Right kidney (tissue), 1 donor: Measurements from ENCODE around the gene NCAM1.

Experiments
- DNase-seq: peaks from one replicate; pipeline ENCODE4 v3.0.0-alpha.2; 2016

The NCAM1 gene

DNA sequence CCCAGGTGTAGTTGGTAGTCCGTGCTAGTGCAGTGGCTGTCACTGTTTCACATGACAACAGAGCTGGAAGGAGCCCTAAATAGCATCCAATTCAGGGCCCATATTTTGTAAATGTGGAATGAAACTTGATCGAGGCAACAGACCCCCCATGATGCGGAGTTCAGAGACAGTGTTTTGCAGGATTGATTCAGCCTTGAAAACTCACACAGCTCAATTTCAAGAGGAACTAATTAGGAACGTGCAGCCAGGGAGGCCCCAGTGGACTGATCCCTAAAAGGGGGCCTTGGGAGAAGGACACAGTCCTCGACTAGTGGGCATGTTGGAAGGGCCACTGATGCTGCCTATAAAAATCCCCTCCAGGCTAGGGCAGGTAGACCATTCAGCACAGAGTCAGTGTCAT lies 292.2 kb downstream of the NCAM1 start:
- no peak for DNase-seq

DNA sequence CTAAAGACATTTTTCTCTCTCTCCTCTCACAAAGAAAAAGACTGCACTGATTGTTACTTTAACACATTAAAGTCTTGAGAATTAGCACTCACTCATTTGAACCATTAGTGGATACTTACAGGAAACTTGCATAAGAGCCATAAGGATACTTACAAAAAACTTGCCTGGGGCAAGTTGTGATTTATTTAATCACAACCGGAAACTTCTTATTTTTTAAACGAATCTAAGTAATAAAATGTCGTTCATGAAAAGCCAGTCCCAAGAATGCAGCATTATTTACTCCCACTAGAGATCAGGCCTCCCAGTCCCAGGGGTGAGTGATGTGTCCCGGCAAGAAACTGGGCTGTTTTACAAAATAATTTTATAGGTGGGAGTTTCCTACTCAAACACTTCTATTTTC lies 293.9 kb downstream of the NCAM1 start:
- peak; percentile 22 for DNase-seq

GRCh38 chr11:113255741-113256140 lies 294.5 kb downstream of the NCAM1 start:
- no peak for DNase-seq

DNA sequence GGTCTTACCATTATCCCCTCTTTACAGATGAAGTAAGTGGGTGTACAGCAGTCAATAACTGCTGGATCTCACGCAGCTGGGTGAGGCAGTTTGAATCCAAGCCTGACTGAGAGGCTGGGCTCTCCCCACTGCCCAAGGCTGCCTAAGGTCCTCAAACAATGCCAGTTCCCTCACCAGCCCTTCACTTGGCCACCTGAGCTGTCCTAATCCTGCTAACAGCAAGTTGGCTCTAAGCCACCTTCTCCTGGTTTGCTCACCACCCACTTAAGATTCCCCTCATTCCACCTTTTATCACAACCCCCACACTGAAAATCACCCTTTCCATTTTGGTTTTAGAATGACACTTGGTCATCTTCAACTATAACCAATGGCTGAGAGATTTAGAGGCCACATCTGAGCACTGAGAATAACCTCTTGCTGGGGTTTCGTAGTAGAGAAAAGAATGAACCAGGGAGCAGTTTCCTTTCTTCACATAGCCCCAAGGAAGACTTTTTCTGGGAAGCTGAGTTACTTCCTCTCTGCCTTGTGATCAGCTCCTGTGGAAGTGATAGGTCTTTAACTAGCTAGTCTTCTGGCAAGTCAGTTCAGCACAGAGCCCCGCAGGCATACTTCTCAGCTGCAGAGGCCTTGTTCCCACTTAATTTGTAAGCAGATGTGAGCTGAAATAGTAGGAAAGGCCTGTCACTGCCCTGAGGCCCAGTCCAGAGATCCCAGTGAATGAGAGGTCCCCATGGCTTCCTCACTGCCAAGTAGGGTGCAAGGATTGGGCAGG lies 295.4 kb downstream of the NCAM1 start:
- DNase-seq, result no peak

DNA sequence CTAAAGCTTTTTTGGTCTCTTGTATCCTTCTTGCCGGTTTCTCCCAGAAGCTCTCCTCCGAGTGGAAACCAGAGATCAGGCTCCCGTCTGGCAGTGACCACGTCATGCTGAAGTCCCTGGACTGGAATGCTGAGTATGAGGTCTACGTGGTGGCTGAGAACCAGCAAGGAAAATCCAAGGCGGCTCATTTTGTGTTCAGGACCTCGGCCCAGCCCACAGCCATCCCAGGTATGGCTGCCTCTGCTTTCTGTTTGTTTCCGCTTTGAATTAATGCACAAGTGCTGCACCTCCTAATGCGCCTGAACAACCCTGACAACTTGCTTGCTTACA lies 298.8 kb downstream of the NCAM1 start:
- no peak for DNase-seq

DNA sequence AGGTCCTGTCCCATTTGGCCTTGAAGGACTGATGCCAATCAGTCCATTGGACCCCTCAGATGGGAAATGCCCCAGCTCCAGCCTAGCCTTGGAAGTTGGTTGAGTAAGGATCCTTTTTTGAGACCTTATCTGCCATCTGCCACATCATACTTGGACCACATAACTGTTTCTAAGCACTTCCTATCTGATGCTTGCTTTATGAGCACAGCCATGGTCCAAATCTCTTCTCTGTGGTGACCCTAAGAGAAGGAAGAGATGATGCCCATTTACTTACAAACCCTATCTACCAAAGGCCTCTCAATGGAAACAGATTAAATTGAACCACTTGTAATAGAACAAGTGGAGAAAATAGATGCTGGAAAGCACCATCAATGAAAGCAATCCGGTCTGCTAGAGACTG lies 299.3 kb downstream of the NCAM1 start:
- DNase-seq, result no peak

DNA sequence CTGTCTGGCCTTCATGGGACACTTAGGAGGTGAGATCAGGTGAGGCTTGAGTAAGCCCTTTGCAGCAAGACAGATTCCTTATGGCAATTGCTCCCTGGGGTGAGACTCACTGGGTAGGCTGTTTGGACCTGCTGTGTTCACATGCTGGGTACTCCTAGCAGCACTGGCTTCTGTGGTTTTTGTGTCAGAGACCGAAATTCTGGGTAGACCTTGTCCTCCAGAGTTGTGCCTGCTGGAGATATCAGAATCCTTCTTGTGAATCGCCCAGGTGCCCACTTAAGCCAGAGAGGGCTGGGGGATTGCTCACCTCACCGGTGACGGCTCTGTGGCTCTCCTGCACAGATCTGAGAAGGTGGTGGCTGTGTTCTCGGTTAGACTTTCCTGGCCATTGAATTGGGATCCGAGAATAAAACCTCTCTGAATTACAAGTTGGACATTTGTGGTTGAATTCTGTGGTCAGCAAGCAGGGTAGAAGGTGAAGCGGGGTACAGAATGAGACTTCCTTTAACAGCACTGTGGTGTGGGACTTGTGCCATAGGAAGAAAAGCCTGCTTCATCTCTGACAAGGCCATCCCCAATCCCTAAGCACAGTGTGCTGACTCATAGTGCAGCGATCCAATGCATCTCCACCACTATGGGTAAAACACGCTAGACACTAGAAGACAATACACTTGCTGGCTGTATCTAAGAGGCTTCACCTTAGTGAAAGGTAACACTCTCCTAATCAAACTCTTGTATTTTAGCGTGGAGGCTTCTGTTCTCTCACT lies 300.7 kb downstream of the NCAM1 start:
- no peak for DNase-seq

- DNase-seq, result no peak
Measured at GRCh38 chr11:113262594-113262993, 301.4 kb downstream of the NCAM1 start.

DNA sequence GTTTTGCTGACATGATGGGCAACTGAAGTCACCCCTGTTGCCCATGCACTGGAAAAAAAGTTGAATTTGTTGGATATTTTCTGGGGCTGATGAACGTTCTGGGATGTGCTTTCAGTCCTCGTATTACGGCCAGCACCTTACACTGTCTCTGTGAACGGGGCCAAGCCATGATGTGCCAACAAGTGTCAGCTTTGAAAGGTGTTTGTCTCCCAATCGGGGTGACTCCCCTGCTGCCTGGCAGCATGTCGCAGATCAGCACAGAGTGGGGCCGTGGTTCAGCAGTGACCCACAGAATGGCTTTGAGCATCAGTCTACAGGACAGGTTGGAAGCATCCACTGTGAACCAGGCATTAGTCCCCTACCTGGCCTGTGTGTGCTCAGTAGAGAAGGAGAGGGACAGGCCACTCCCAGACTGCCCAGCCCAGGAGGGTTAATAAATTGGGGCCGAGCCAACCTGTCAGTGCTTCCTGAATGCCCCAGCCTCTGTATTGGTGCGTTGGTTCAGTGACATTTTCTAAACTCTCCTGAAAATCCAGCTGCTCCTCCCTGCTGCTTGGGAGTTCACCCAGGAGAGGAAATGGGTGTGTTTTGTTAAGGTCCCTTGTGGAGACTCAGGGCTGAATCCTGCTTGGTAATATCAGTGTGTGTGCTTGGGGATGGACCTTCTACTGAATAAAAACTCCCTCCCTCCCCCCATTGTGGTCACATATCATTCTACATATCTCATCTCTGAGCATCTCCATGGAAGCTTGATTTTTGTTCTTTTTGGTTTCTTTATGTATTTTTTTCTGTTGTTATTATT lies 302.4 kb downstream of the NCAM1 start:
- no peak for DNase-seq

DNA sequence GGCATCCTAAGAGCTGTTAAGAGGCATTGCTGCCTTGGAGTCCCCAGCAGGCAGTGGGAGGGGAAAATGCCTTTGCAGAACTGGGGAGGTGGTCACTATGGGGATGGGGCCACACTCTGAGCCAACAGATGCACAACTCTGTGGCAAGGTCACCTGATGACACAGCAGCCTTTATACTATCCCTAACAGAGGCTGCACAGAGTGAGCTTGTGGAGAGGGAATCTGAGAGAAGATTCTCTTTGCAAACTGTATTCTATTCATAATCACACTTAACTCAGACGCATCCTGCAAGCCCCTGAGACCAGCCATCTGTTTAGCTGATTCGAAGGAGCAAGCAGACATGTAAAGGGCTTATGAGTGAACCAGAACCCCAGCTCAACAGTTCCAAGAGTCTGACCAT lies 304.1 kb downstream of the NCAM1 start:
- DNase-seq, result no peak

GRCh38 chr11:113267493-113267892 lies 306.3 kb downstream of the NCAM1 start:
- no peak for DNase-seq

- no peak for DNase-seq
Measured at GRCh38 chr11:113269096-113269495, 307.9 kb downstream of the NCAM1 start.

- DNase-seq, result no peak
Measured at GRCh38 chr11:113269636-113270035, 308.4 kb downstream of the NCAM1 start.

- DNase-seq, result no peak
Measured at GRCh38 chr11:113270080-113270479, 308.9 kb downstream of the NCAM1 start.

GRCh38 chr11:113271551-113272245 lies 310.5 kb downstream of the NCAM1 start:
- no peak for DNase-seq

- DNase-seq, result no peak
Measured at GRCh38 chr11:113272281-113272680, 311.1 kb downstream of the NCAM1 start.

GRCh38 chr11:113272927-113273615 lies 311.9 kb downstream of the NCAM1 start:
- DNase-seq, result no peak

DNA sequence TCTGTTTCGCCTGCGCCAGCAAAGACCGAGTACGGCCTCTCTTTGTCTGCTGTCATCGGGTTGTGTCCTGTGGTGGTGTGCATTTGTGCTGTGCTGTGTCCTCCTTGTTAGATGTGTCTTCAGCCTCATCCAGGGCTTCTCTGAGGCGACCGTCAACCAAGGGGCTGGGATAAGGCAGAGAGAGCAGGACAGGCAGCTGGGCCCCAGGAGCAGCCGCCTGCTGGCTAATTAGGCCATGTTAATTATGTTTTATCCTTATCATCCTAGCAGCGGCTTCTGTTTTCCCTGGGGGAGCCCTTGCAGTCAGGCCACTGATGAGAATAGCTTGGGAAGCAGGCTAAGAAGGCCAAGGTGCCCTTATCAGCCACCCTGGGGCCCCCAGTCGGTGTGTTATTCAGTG lies 312.5 kb downstream of the NCAM1 start:
- no peak for DNase-seq

- no peak for DNase-seq
Measured at GRCh38 chr11:113274713-113275582, 313.7 kb downstream of the NCAM1 start.

- DNase-seq, result no peak
Measured at GRCh38 chr11:113275602-113276001, 314.4 kb downstream of the NCAM1 start.

DNA sequence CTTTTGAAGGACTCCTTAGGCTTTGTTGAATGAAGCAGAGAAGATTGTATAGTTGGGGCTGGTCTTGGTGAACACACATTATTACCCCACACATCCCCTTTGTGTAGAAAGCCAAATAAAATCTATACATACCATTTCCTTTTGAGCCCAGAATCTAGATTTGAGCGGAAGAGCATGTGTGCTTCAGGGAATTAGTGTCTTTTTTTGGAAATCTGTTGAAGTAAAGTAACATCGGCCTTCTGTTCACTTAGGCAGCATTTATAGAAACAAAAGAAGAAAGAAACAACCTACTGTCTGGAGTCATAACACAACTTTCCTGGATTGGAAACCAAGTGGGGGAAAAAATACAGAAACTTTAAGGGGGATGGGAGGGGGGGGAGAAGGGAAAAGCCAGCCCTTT lies 315.2 kb downstream of the NCAM1 start:
- DNase-seq, result no peak
